Measurements from ENCODE around the gene NCBP3.

Gene NCBP3

DNA sequence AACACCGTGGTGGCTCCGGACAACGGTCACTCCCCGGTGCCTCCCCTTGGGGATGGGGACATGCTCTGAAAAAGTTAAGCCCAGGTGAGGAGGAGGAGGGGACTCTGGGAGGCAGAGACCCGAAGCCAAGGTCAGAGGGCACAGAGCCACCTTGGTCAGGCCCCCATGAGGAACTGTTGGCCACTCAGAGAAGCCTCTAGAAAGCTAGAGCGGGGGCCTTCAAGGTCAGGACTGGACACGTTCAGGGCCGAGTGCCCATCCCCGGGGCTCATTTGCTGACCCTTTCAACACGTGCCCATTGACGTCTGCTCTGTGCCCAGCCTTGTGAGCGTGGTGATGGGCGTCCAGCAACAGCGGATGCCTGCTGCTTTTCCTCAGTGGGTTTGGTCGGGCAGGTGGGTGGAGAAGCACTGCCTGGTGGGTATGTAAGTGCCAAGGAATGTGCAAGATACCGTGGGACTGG is 84.1 kb downstream of the NCBP3 start:
- no peak for TF ChIP-seq JUND (IDR thresholded peaks at IDR 0.05; ENCODE audit: low read depth)
- DNase-seq (ENCODE audit: low read depth in 1 of 2, low spot score in 1 of 2): no peak
- in situ Hi-C loops (cut with HindIII; ENCODE audit: low pct_unique_long_range_greater_than_20kb, low sequenced_read_pairs): no loop called here

DNA sequence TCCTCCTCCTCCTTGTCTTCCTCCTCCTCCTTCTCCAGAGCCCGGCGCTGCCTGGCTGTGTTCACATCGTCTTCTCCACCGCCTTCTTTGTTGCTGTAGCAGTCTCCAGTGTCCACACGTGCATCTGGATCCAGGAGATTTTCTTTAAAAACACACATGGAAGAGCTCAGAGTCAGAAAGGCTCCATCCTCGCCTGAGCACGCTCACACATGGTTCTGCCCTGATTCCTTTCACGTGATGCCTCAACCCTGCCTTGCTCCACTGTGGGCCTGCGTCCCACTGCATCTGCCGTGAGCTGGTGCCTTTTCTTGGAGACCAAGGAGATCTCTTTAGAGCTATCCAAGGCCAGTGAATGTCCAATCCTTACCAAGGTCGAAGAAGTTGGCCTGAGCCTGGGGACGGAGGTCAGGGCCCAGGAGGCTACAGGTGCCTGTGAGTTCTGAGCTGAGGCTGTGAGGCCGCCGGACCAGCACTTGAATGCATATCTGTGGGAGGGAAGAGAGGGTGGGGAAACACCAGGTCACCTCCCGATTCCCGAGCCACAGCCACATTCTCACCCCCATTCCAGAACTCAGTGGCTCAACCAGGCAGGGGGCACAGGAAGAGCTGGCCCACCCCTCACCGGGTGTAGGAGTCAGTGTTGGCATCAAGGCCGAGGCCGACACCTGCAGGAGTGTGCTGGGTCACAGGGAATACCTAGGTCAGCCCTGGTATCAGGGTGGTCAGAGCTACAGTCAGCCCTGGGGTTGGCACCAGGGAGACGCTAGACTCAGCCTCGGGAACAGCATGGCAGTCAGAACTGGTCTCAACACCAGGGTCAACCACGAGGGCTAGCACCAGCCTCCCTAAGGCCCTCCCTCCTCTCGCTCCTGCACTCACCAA is 84.8 kb downstream of the NCBP3 start:
- no peak for DNase-seq (ENCODE audit: low read depth in 1 of 2, low spot score in 1 of 2)
- in situ Hi-C loops (cut with HindIII; ENCODE audit: low pct_unique_long_range_greater_than_20kb, low sequenced_read_pairs): no loop called here
- no peak for TF ChIP-seq JUND (IDR thresholded peaks at IDR 0.05; ENCODE audit: low read depth)

DNA sequence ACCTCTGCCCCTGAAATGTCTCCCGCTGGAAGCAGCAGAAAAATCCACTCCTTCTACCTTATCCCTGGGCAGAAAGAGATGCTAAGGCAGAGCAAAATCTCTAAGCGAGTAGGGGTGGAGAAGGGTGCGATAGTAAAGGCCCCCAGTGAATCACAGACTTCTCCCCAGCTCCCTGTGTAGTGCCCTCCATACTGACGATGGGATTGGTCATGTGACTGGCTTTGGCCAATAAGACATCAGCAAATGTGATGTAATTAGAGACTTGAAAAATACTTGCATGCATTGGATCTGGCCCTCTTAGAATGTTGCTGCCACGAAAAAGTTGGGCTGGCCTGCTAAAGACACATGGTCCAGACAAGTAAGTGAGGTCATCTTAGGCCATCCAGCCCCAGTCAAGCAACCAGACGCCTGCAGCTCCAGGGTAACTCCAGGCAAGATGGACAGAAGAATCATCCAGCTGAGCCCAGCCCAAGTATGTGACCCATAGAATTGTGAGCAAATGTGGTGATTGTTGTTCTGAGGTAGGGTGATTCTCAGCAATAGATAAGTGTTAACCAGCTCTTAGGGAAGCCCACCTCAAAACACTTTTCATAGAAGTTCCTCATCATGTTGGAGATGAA is 86.3 kb downstream of the NCBP3 start:
- no peak for DNase-seq (ENCODE audit: low read depth in 1 of 2, low spot score in 1 of 2)
- no peak for TF ChIP-seq JUND (IDR thresholded peaks at IDR 0.05; ENCODE audit: low read depth)
- in situ Hi-C loops (cut with HindIII; ENCODE audit: low pct_unique_long_range_greater_than_20kb, low sequenced_read_pairs): no loop called here

DNA sequence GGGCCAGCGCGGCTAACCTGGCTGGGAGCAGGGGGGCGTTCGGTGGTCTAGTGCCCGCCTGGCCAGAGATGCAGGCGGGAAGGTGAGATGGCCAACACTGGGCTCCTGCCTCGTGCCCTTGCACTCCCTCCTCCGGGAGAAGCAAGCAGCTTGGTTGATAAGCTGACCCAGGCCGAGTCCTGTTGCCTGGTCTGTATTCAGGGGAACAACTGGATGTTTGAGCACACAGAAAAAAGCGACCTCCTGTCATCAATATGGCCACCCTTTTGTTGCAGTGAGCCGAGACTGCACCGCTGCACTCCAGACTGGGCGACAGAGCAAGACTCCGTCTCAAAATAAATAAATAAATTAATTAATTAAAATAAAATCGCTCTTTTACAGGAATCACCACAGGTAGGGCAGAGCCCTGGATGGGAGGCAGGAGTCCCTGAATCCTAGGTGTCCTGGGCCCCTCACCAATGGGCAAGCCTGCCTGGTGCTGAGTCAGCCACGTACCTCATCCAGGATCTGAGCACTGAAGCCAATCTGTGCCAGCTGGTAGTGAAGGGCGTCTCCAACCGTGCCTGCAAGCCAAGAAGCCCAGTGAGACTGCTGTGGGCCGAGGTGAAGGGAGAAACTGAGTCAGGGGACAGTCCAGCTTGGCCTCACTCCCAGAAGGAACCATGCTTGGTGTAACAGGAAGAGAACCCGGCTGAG is 90.6 kb downstream of the NCBP3 start:
- TF ChIP-seq JUND (IDR thresholded peaks at IDR 0.05; ENCODE audit: low read depth): no peak
- DNase-seq (ENCODE audit: low read depth in 1 of 2, low spot score in 1 of 2): no peak
- in situ Hi-C loops (cut with HindIII; ENCODE audit: low pct_unique_long_range_greater_than_20kb, low sequenced_read_pairs): no loop called here

DNA sequence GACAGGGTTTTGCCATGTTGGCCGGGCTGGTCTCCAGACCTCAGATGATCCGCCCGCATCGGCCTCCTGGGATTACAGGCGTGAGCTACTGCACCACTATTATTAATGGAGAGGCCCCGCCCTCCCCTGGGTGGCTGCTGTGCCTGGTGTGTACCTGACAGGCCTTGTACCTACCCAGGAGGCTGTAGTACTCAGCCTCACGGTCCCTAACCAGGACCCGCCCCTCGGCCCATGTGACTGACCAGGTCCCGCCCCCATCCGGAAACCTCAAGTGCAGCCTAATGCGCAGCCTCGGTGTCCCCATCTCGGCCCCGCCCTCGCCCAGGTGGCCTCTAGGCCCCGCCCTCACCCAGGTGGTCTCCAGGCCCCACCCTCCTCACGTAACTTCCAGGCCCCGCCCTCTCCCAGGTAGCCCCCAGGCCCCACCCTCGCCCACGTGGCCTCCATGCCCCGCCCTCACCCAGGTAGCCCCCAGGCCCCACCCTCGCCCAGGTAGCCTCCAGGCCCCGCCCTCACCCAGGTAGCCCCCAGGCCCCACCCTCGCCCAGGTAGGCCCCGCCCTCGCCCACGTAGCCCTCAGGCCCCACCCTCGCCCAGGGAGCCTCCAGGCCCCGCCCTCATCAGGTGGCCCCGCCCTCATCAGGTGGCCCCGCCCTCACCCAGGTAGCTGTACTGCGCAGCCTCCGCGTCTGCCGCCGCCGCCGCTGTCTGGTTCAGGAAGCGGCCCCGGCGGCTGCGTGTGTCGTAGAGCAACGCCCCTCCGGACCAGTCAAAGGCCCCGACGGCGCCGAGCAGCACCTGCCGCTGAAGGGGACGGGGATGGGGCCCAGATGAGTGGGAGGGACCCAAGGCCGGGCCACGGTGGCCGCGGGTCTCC is 91.3 kb downstream of the NCBP3 start:
- in situ Hi-C loops (cut with HindIII; ENCODE audit: low pct_unique_long_range_greater_than_20kb, low sequenced_read_pairs): no loop called here
- TF ChIP-seq JUND (IDR thresholded peaks at IDR 0.05; ENCODE audit: low read depth): no peak
- DNase-seq (ENCODE audit: low read depth in 1 of 2, low spot score in 1 of 2): peak; percentile 84 to 98

DNA sequence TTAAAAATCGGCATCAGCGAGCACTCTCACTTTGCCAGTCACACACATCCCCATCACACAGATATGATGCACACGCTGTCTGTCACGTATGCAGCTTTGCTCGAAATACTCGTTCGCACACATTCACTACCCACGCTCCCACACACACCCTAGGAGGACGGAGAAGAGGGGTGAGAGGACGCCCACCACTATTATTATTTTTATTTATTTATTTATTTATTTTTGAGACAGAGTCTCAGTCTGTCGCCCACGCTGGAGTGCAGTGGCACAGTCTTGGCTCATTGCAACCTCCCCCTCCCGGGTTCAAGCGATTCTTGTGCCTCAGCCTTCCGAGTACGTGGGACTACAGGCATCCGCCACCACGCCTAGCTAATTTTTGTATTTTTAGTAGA is 92.0 kb downstream of the NCBP3 start:
- in situ Hi-C loops (cut with HindIII; ENCODE audit: low pct_unique_long_range_greater_than_20kb, low sequenced_read_pairs): no loop called here
- no peak for TF ChIP-seq JUND (IDR thresholded peaks at IDR 0.05; ENCODE audit: low read depth)
- no peak for DNase-seq (ENCODE audit: low read depth in 1 of 2, low spot score in 1 of 2)

DNA sequence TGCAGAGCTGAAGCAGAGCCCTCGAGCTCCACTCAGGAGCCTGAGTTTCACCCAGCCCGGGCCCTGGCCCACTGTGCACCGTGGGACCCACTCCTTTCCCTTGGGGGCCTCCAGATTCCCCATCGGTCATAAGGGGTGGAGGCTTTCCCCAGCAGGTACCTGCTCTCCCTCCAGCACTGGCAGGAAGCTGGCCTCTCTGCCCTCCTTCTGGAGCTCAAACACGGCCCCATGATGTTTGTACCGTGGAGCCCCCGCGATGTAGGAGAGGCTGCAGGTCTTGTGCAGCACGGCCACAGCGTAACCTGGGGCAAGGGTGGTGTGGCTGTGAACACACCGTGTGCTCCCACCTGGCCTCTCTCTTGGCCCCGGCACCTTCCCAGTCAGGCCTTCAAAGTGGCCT is 92.4 kb downstream of the NCBP3 start:
- TF ChIP-seq JUND (IDR thresholded peaks at IDR 0.05; ENCODE audit: low read depth): no peak
- DNase-seq (ENCODE audit: low read depth in 1 of 2, low spot score in 1 of 2): no peak
- in situ Hi-C loops (cut with HindIII; ENCODE audit: low pct_unique_long_range_greater_than_20kb, low sequenced_read_pairs): no loop called here
